ACC112 (cell line): ENCODE measurements around the gene FBXO8.
A peak's percentile ranks its signal among the peaks of the same experiment; 100 is the strongest.

ENCODE experiments used
- H2AFZ ChIP-seq: fragments of 200-600 bp; sonication (generic); one replicate; pipeline ENCODE4 v1.6.0; 2017; ENCODE audit warnings: antibody characterized with exemption, low read length; ENCODE audit not compliant: unreplicated experiment
- H3K27ac ChIP-seq: fragments of 200-600 bp; sonication (generic); 2 replicates; pipeline ENCODE4 v1.5.1; 2014; ENCODE audit warnings: low read depth, mild to moderate bottlenecking, antibody characterized with exemption, low read length, moderate library complexity
- H3K27me3 ChIP-seq: fragments of 200-600 bp; sonication (generic); 2 replicates; pipeline ENCODE4 v1.6.1; 2014; ENCODE audit warnings: mild to moderate bottlenecking, antibody characterized with exemption, low read length, moderate library complexity, mixed read lengths; ENCODE audit not compliant: insufficient read depth
- H3K36me3 ChIP-seq: fragments of 200-600 bp; sonication (generic); 2 replicates; pipeline ENCODE4 v1.6.1; 2016; ENCODE audit warnings: mild to moderate bottlenecking, antibody characterized with exemption, low read length, moderate library complexity, mixed read lengths; ENCODE audit not compliant: insufficient read depth
- H3K4me1 ChIP-seq: fragments of 200-600 bp; sonication (generic); one replicate; pipeline ENCODE4 v1.6.1; 2016; ENCODE audit warnings: low read length, mixed read lengths; ENCODE audit not compliant: insufficient read depth, unreplicated experiment, control insufficient read depth
- H3K4me3 ChIP-seq: fragments of 200-600 bp; sonication (generic); 2 replicates; pipeline ENCODE4 v1.5.1; 2014; ENCODE audit warnings: mild to moderate bottlenecking, low read depth, low read length
- H3K79me2 ChIP-seq: fragments of 200-600 bp; sonication (generic); one replicate; pipeline ENCODE4 v1.6.0; 2016; ENCODE audit warnings: low read length; ENCODE audit not compliant: control insufficient read depth, unreplicated experiment, insufficient read depth

The FBXO8 gene

DNA sequence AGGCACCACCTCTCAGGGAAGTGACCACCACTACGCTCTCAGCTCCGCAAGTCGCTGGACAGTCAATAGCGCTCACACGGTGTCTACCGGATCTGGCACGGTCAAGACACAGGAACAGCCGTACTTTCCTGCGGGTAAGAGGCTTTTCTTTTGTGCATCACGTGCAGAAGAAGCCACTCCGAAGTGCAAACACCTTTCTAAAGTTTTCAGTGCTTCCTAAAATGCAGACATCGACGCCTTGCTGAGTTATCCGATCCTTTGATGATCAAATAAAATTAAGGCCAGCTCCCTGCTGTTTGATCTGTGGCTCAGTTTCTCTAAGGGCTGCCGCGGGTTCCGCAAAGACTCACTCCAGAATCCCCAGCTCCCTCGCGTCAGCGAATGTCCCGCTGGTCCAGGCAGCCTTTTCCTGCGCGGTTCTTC is 71.8 kb downstream of the FBXO8 start:
- Histone ChIP-seq H3K27me3 (peaks cover 13% of the 10 kb centered on the region; the same call in 1 of the 2 replicates), H3K27ac (no peak overlapping the region), H3K36me3 (no peaks in the 10 kb centered on the region), H3K4me3 (no peak overlapping the region), H3K79me2 (no peaks in the 10 kb centered on the region), H2AFZ (no peak overlapping the region), H3K4me1 (peaks cover 10% of the 10 kb centered on the region)

DNA sequence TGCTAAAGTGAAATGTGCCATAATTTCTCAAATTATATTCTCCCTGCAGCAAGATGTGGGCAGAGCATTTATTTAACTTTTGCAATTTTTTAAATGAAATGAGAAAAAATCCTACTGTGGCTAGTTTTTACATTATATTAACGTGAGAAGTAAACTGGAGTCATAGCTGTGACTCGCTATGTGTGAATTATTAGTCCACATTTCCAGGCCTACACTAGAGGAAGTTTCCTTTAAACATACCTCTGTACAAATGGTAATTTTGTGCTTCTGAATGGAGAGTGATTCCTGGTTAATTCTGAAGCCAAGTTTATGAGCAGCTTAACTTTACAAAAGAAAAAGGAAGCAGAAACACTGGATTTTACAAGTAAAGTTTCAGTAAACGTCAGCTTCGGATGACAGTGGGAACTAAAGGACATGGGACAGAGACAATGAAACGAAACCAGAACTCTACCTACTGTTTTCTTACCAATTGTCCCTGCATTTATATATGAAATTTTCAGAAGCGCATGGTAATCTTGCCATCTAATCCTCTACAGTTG is 72.4 kb downstream of the FBXO8 start:
- H3K4me1 ChIP-seq = peaks cover 10% of the 10 kb centered on the region
- peaks cover 13% of the 10 kb centered on the region; the same call in 1 of the 2 replicates for H3K27me3 ChIP-seq
- no peaks in the 10 kb centered on the region for H3K79me2 ChIP-seq
- H3K4me3 ChIP-seq = no peak overlapping the region
- no peak overlapping the region for H2AFZ ChIP-seq
- no peak overlapping the region for H3K27ac ChIP-seq
- no peaks in the 10 kb centered on the region for H3K36me3 ChIP-seq

DNA sequence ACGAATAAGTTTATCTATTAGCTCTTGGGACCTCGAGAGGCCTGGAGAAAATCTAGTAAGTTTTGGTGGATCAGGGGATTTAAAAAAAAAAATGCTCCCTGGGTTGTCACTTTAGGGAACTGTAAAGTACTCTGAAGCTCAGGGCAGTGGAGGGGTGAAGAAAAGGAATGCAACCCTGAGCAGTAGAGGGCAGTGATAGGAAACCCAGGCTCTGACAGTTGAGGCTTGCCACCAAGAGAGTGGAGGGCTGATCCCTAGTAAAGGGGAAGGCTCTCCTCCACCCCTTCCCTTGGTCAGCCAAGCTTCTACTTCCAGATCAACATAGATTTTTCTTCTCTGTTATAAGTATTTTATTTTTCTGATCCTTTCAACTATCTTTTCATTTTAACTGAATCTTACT is 73.1 kb downstream of the FBXO8 start:
- Histone ChIP-seq H3K79me2 (no peaks in the 10 kb centered on the region), H3K27ac (no peak overlapping the region), H2AFZ (no peak overlapping the region), H3K4me3 (no peak overlapping the region), H3K27me3 (peaks cover 13% of the 10 kb centered on the region; the same call in 1 of the 2 replicates), H3K4me1 (peaks cover 10% of the 10 kb centered on the region), H3K36me3 (no peaks in the 10 kb centered on the region)

DNA sequence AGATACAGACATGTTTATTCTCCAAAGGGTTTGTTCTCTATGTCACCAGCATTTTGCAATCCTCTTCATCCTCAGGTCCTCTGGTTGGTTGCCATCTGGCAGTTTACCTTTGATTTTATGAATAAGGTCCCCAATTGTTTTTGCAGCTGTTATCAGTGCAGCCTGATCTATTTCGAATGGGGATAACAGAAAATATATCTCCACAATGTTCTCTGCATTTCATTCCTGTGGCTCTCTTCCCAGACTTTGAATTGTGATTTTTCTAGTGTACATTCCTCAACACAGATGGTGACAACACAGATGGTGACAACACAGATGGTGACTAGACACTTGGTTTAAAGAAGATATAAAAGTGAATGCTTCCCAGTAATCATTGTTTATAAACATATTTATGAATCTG is 74.1 kb downstream of the FBXO8 start:
- no peaks in the 10 kb centered on the region for H3K79me2 ChIP-seq
- H3K4me1 ChIP-seq = peaks cover 9% of the 10 kb centered on the region
- no peak overlapping the region for H3K27ac ChIP-seq
- peak overlapping the region; percentile 8 for H2AFZ ChIP-seq
- H3K27me3 ChIP-seq = peaks cover 8% of the 10 kb centered on the region; the same call in 1 of the 2 replicates
- no peak overlapping the region for H3K4me3 ChIP-seq
- no peaks in the 10 kb centered on the region for H3K36me3 ChIP-seq

DNA sequence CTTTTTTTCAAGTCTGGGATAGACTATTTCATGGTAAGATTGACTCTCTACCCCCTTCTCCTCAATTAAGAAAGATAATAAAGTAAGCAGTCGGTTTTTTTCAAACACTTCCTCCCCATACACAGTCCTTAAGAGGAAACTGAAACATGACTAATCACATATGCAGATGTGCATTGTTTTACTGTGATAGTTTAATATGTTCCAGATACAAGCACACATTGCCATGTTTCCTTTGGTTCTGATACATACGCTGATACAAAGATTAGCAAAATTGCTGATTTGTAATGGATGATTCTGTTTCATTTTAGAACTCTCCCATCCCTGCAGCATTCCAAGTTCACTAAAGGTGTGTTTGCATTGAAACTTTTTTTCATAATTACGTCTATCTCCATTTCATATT is 76.1 kb downstream of the FBXO8 start:
- peaks cover 6% of the 10 kb centered on the region for H3K4me1 ChIP-seq
- no peak overlapping the region for H3K4me3 ChIP-seq
- H2AFZ ChIP-seq = peak overlapping the region; percentile 28
- H3K27me3 ChIP-seq = no peaks in the 10 kb centered on the region
- no peak overlapping the region for H3K27ac ChIP-seq
- H3K36me3 ChIP-seq = no peaks in the 10 kb centered on the region
- H3K79me2 ChIP-seq = no peaks in the 10 kb centered on the region

DNA sequence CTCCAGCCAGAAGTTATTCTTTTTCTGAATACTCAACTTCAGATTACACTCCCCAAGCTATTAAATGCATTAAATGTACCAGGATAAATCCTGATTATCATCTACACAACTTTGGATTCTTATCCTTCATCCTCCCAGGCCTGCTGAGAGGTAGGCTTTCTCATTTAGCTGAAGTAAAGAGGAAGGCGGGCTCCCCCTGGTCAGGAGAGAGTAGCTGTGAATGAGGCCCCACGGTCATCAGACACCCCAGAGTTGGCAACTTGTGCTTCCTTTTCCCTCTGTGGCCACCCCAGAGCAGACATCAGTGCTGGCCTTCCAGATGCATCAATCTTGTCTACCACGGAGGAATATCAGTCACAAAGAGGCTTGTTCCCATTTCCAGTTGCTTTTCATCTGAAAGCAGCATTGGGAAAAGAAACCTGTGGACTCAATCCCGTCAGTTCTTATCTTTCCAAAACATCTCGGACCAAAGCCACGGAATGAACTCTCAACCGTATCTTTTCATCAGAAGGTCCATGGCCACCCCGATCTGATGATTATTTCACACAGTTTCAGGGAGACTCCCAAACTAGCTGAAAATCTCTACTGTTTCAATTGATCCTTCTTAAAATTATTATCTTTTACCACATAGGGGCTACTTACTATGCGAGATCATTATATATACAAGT is 79.2 kb downstream of the FBXO8 start:
- no peaks in the 10 kb centered on the region for H3K27me3 ChIP-seq
- no peak overlapping the region for H3K27ac ChIP-seq
- no peak overlapping the region for H2AFZ ChIP-seq
- no peaks in the 10 kb centered on the region for H3K79me2 ChIP-seq
- H3K36me3 ChIP-seq = no peaks in the 10 kb centered on the region
- H3K4me3 ChIP-seq = no peak overlapping the region
- H3K4me1 ChIP-seq = peaks cover 8% of the 10 kb centered on the region

DNA sequence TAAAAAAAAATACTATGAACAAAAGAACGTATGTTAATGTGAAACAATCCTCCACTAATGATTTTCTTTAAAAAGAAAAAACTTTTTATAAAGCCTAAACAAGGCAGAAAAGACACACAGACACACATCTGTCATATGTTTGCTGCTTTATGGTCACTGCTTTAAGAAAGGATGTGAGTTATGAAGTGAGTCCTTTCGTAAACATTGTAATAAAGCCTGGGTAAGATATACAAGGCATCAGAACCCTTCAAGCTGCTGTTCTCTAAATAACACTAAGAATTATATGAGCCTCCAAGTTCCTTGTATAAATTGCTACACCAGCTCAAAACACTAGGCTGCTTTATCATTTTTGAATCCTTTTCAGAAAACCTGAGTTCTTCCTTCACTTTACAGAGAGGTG is 81.6 kb downstream of the FBXO8 start:
- no peak overlapping the region for H3K27ac ChIP-seq
- H2AFZ ChIP-seq = peak overlapping the region; percentile 10
- H3K4me3 ChIP-seq = no peak overlapping the region
- no peaks in the 10 kb centered on the region for H3K79me2 ChIP-seq
- no peaks in the 10 kb centered on the region for H3K27me3 ChIP-seq
- peaks cover 25% of the 10 kb centered on the region for H3K4me1 ChIP-seq
- no peaks in the 10 kb centered on the region for H3K36me3 ChIP-seq

DNA sequence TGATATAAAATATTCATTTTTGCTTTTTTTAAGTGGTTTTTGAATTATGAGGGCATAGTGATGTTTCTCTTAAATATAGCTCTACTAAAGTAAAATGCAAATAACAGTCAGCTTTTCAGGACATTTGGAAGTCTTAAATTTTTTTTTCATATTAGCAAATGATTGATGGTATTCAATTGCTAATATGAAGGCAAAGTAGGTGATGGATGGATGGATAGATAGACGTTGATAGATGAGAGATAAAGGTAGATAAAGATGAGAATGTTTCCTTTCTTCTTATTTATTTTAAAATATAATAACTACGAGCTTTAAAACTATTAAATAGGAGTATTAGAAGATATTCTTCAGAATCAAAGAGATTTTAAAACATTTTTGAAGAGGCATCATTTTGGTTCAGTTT is 83.7 kb downstream of the FBXO8 start:
- Histone ChIP-seq H3K79me2 (no peaks in the 10 kb centered on the region), H3K36me3 (no peaks in the 10 kb centered on the region), H2AFZ (no peak overlapping the region), H3K4me1 (peaks cover 25% of the 10 kb centered on the region), H3K4me3 (no peak overlapping the region), H3K27ac (no peak overlapping the region), H3K27me3 (no peaks in the 10 kb centered on the region)

DNA sequence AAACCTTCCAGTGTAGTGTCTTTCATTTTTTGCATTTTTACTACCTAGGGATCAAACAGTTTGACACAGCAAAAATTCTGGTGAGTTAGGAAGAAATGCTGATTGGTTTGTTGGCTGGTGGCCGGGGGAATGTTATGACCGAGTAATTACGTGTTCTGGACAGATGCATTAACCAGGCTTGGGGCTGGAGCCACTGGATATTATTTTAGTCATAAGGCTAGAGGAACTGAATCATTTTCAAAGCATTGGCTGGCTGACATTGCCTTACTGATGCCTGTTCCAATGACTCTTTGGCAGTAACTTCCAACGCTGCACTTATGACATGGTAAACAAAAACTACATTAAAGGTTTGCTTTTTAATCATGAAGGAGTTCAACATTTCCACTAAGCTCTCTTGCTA is 84.6 kb downstream of the FBXO8 start:
- Histone ChIP-seq H3K27ac (peak overlapping the region; percentile 61), H3K27me3 (no peaks in the 10 kb centered on the region), H3K4me3 (peak overlapping the region; percentile 57), H3K79me2 (no peaks in the 10 kb centered on the region), H3K4me1 (peaks cover 25% of the 10 kb centered on the region), H3K36me3 (no peaks in the 10 kb centered on the region), H2AFZ (peak overlapping the region; percentile 92)

DNA sequence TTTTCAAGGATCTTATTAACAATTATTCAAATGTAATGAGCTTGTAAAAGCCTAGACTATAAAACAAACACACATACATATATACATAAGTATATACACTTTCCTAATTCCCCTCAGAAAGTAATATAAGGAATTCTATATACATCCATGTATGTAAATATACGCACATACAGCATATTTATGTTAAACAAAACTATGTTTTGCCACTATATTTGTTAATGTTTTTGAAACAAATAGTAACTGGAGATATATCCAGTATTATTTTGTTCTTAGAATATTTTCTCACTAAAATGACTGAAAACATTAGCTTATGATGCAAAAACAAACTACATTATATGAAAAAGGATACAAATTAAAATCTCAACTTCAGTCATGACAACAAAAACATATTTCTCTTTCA is 85.1 kb downstream of the FBXO8 start:
- Histone ChIP-seq H3K27ac (peak overlapping the region; percentile 61), H3K27me3 (no peaks in the 10 kb centered on the region), H3K4me3 (peak overlapping the region; percentile 55), H3K36me3 (no peaks in the 10 kb centered on the region), H3K79me2 (no peaks in the 10 kb centered on the region), H3K4me1 (peaks cover 25% of the 10 kb centered on the region), H2AFZ (peak overlapping the region; percentile 92)
